Endothelial cell of umbilical vein (primary cell): ENCODE data around the gene FGFR4. TPM values are rescaled to one million over a fixed set of nuclear protein-coding genes. Genes with fewer than 3 reads are reported as not detected.

Experiments
- BruUV-seq: library from RNA; stranded (reverse); fragments of 400-500 nt; replicated peaks from 2 replicates; lab custom pipeline; 2021; lab: Mats Ljungman, UMichigan
- CTCF ChIA-PET: fragments of 300-600, 350-600 bp; sonication (Branson Sonifier 250); formaldehyde crosslinking; loops from one replicate; lab custom pipeline; 2021; ENCODE audit warnings: antibody characterized with exemption, inconsistent platforms; lab: Charles Lee
- POLR2A ChIA-PET: fragments of 300-600, 350-600 bp; sonication (Branson Sonifier 250); formaldehyde crosslinking; loops from one replicate; lab custom pipeline; 2021; ENCODE audit warnings: antibody characterized with exemption, inconsistent platforms; lab: Charles Lee
- DNase-seq: peaks from one replicate; pipeline ENCODE4 v3.0.0-alpha.2; 2011; ENCODE audit warnings: low read depth, low spot score
- FAIRE-seq: peaks from 2 replicates; lab custom pipeline; 2011; peaks lifted over from hg19 to GRCh38; lab: Jason Lieb, UNC
- H2AFZ ChIP-seq: 2 replicates; pipeline ENCODE4 v1.6.0; 2012; ENCODE audit warnings: low read depth, low read length, control low read depth, inconsistent platforms
- H3K27ac ChIP-seq: 2 replicates; pipeline ENCODE4 v1.5.1; 2011; ENCODE audit warnings: low read depth, mild to moderate bottlenecking, control low read depth, low read length, moderate library complexity; ENCODE audit not compliant: insufficient read depth
- H3K27me3 ChIP-seq, 2 experiments: 2 replicates each; pipeline versions ENCODE4 v1.6.0 to v1.6.1; 2011; ENCODE audit warnings: low read length in 2 of 2, mixed read lengths in 1 of 2; ENCODE audit not compliant: control insufficient read depth in 2 of 2, insufficient read depth in 2 of 2
- H3K36me3 ChIP-seq, 2 experiments: 2 replicates in 1 of 2; 3 replicates in 1 of 2; pipeline ENCODE4 v1.5.1; 2011; ENCODE audit warnings: low read length in 2 of 2, mild to moderate bottlenecking in 1 of 2, moderate library complexity in 1 of 2; ENCODE audit not compliant: control insufficient read depth in 2 of 2, insufficient read depth in 2 of 2; ENCODE audit errors: extremely low read depth in 1 of 2
- H3K4me1 ChIP-seq: 3 replicates; pipeline ENCODE4 v1.5.1; 2011; ENCODE audit warnings: mild to moderate bottlenecking, low read length; ENCODE audit not compliant: control insufficient read depth, insufficient read depth; ENCODE audit errors: extremely low read depth
- H3K4me2 ChIP-seq: 2 replicates; pipeline ENCODE4 v1.6.1; 2011; ENCODE audit warnings: low read length, control low read depth, mixed read lengths; ENCODE audit not compliant: insufficient read depth
- H3K4me3 ChIP-seq, 3 experiments: fragments of 200-600 bp in 1 of 3; sonication (generic), shearing (Covaris generic) in 1 of 3; replicated peaks in 1 of 3; 2 replicates each; pipeline ENCODE4 v1.5.1; 2011 to 2016; ENCODE audit warnings: control low read depth in 3 of 3, low read length in 3 of 3, mild to moderate bottlenecking in 2 of 3, inconsistent platforms in 1 of 3, low read depth in 1 of 3, moderate library complexity in 1 of 3; ENCODE audit not compliant: insufficient read depth in 1 of 3
- H3K79me2 ChIP-seq: 2 replicates; pipeline ENCODE4 v1.6.0; 2012; ENCODE audit warnings: low read length, inconsistent platforms; ENCODE audit not compliant: control insufficient read depth, insufficient read depth
- H3K9ac ChIP-seq: replicated peaks from 2 replicates; pipeline ENCODE3; 2011; ENCODE audit warnings: low read length, control low read depth; ENCODE audit not compliant: insufficient read depth; ENCODE audit errors: extremely low read depth
- H3K9me1 ChIP-seq: replicated peaks from 3 replicates; pipeline ENCODE4 v1.6.0; 2011; ENCODE audit warnings: mild to moderate bottlenecking, low read length; ENCODE audit not compliant: control insufficient read depth, insufficient read depth; ENCODE audit errors: extremely low read depth
- H3K9me3 ChIP-seq: replicated peaks from 2 replicates; pipeline ENCODE4 v1.5.1; 2012; ENCODE audit warnings: low read length, inconsistent platforms; ENCODE audit not compliant: control insufficient read depth, insufficient read depth
- H4K20me1 ChIP-seq: replicated peaks from 2 replicates; pipeline ENCODE3; 2011; ENCODE audit warnings: mild to moderate bottlenecking, low read length; ENCODE audit not compliant: control insufficient read depth, insufficient read depth; ENCODE audit errors: extremely low read depth
- EZH2 ChIP-seq: IDR thresholded peaks from 2 replicates; pipeline ENCODE4 v1.6.1; 2012; ENCODE audit warnings: borderline replicate concordance, low read depth, mild to moderate bottlenecking, moderate library complexity, low read length, inconsistent platforms; ENCODE audit not compliant: severe bottlenecking
- FOS ChIP-seq: IDR thresholded peaks from 2 replicates; pipeline ENCODE4 v1.6.1; 2011; ENCODE audit warnings: mild to moderate bottlenecking, low read length, moderate library complexity, borderline replicate concordance; ENCODE audit not compliant: insufficient read depth
- GATA2 ChIP-seq: IDR thresholded peaks from 2 replicates; pipeline ENCODE4 v1.7.0; 2011; ENCODE audit warnings: low read depth, mild to moderate bottlenecking, moderate library complexity, mixed read lengths, low read length; ENCODE audit not compliant: insufficient read length, insufficient read depth
- POLR2AphosphoS5 ChIP-seq: IDR thresholded peaks from 2 replicates; pipeline ENCODE4 v1.6.1; 2012; ENCODE audit warnings: low read depth, mild to moderate bottlenecking, control low read depth, low read length, moderate library complexity; ENCODE audit not compliant: insufficient read depth
- dilution Hi-C: fragments of 300-500 bp; cut with MboI; formaldehyde crosslinking; loops from one replicate; pipeline ENCODE4 v1.15.0; 2019; ENCODE audit warnings: low sequenced_read_pairs; ENCODE audit not compliant: extremely low pct_ligation_motif_present
- intact Hi-C: fragments of 100-400 bp; cut with micrococcal nuclease; formaldehyde crosslinking; loops from one replicate; pipeline ENCODE4 v1.10.0; 2022
- polyA plus RNA-seq, 4 experiments: library from polyadenylated mRNA; depleted of rRNA in 3 of 4; stranded (reverse) in 3 of 4; unstranded in 1 of 4; fragments of >200 nt; gene quantifications; 2 replicates each; pipeline versions ENCODE4 v1.2.1 to v1.2.3, GENCODE V29; 2011 to 2012; ENCODE audit warnings: missing spikeins in 1 of 4
- total RNA-seq: library from RNA; stranded (reverse); gene quantifications from 2 replicates; pipeline ENCODE4 v1.2.3, GENCODE V29; 2021

Gene FGFR4
- total and polyA plus RNA-seq, 2 donors (not counting 3 experiments of a cell fraction or from before 2014, with no cell fraction given), result 1.9 to 2.9 TPM

GRCh38 chr5:177099422-177100093 is 12.8 kb downstream of the FGFR4 start:
- BruUV-seq, result no TSS peak
- POLR2A ChIA-PET, result no interaction called here

GRCh38 chr5:177100714-177101121 is 14.0 kb downstream of the FGFR4 start:
- Histone ChIP-seq H3K79me2 (no peaks in the 10 kb centered on the region), H3K9me1 (no peaks in the 10 kb centered on the region), H4K20me1 (no peaks in the 10 kb centered on the region), H3K4me2 (no peak overlapping the region), H3K27me3 (no peaks in the 10 kb centered on the region), H3K27ac (no peak overlapping the region), H3K4me3 (no peak overlapping the region), H3K9ac (no peak overlapping the region), H3K9me3 (no peaks in the 10 kb centered on the region), H2AFZ (no peak overlapping the region), H3K4me1 (peaks cover 11% of the 10 kb centered on the region), H3K36me3 (no peaks in the 10 kb centered on the region)
- intact Hi-C loops, result no loop called here
- FAIRE-seq (no peak), DNase-seq (no peak)
- ChIA-PET CTCF (interaction anchor here (0.9 to 1.7 kb wide), 5 partner anchors 10 to 29 kb away, joined by 3 to 6 read pairs (median 4); partner anchors contain the start of gene FGFR4), POLR2A (interaction anchor here (0.5 kb wide), 1 partner anchor 325 kb away, joined by 3 read pairs; the partner anchor contains the start of gene GRK6)
- no peak for TF ChIP-seq FOS
- no peak for TF ChIP-seq GATA2
- BruUV-seq, result no TSS peak
- dilution Hi-C loops, result no loop called here

More at GRCh38 chr5:177099422-177100093, 12.8 kb downstream of the FGFR4 start:
- Histone ChIP-seq H3K27ac (no peak overlapping the region), H3K9me1 (no peaks in the 10 kb centered on the region), H3K4me1 (peaks cover 20% of the 10 kb centered on the region), H3K27me3 (no peaks in the 10 kb centered on the region), H3K9ac (no peak overlapping the region), H3K4me3 (no peak overlapping the region), H3K9me3 (no peaks in the 10 kb centered on the region), H2AFZ (no peak overlapping the region), H4K20me1 (no peaks in the 10 kb centered on the region), H3K4me2 (no peak overlapping the region), H3K36me3 (no peaks in the 10 kb centered on the region), H3K79me2 (no peaks in the 10 kb centered on the region)
- TF ChIP-seq POLR2AphosphoS5 (no peak), EZH2 (no peak), FOS (no peak), GATA2 (no peak)
- DNase-seq (no peak), FAIRE-seq (no peak)
- dilution Hi-C loops, result no loop called here
- CTCF ChIA-PET, result interaction anchor here (1.0 to 2.9 kb wide), 2 partner anchors 11 to 28 kb away, joined by 3 to 10 read pairs; no protein-coding TSS in a partner anchor
- intact Hi-C loops, result no loop called here
